Keratinocyte (primary cell): ENCODE measurements around the gene CSMD2. TPM values are rescaled to one million over a fixed set of nuclear protein-coding genes. Genes with fewer than 3 reads are reported as not detected.

Experiments used
- DNase-seq: peaks from one replicate; pipeline ENCODE4 v3.0.0-alpha.2; 2011; ENCODE audit warnings: low read depth, missing footprints, low spot score
- FAIRE-seq: peaks from 2 replicates; lab custom pipeline; 2011; peaks lifted over from hg19 to GRCh38; lab: Jason Lieb, UNC
- H2AFZ ChIP-seq: 2 replicates; pipeline ENCODE4 v1.6.0; 2012; ENCODE audit warnings: low read length, control low read depth, inconsistent platforms; ENCODE audit not compliant: control insufficient read depth
- H3K27ac ChIP-seq: 2 replicates; pipeline ENCODE4 v1.5.1; 2011; ENCODE audit warnings: low read length; ENCODE audit not compliant: control insufficient read depth, insufficient read depth
- H3K27me3 ChIP-seq: 3 replicates; pipeline ENCODE4 v1.6.0; 2011; ENCODE audit warnings: low read length; ENCODE audit not compliant: control insufficient read depth, insufficient read depth; ENCODE audit errors: extremely low read depth
- H3K36me3 ChIP-seq, 2 experiments: 2 replicates in 1 of 2; 3 replicates in 1 of 2; pipeline ENCODE4 v1.5.1; 2011; ENCODE audit warnings: low read length in 2 of 2, mild to moderate bottlenecking in 1 of 2; ENCODE audit not compliant: control insufficient read depth in 2 of 2, insufficient read depth in 2 of 2; ENCODE audit errors: extremely low read depth in 1 of 2
- H3K4me1 ChIP-seq: 3 replicates; pipeline ENCODE4 v1.5.1; 2011; ENCODE audit warnings: low read length; ENCODE audit not compliant: control insufficient read depth, insufficient read depth; ENCODE audit errors: extremely low read depth
- H3K4me2 ChIP-seq: 3 replicates; pipeline ENCODE4 v1.6.0; 2011; ENCODE audit warnings: low read depth, low read length; ENCODE audit not compliant: control insufficient read depth, insufficient read depth; ENCODE audit errors: extremely low read depth
- H3K4me3 ChIP-seq, 3 experiments: fragments of 200-600 bp in 1 of 3; sonication (generic) in 1 of 3; 2 replicates in 2 of 3; 3 replicates in 1 of 3; pipeline ENCODE4 v1.5.1; 2011 to 2016; ENCODE audit warnings: low read length in 3 of 3, mild to moderate bottlenecking in 3 of 3, control low read depth in 2 of 3, inconsistent platforms in 1 of 3, low read depth in 1 of 3, mixed read lengths in 1 of 3, mixed run types in 1 of 3, moderate library complexity in 1 of 3; ENCODE audit not compliant: control insufficient read depth in 2 of 3, insufficient read depth in 2 of 3; ENCODE audit errors: extremely low read depth in 1 of 3
- H3K79me2 ChIP-seq: 2 replicates; pipeline ENCODE4 v1.6.0; 2012; ENCODE audit warnings: low read length; ENCODE audit not compliant: control insufficient read depth, insufficient read depth
- H3K9ac ChIP-seq: 3 replicates; pipeline ENCODE4 v1.6.0; 2011; ENCODE audit warnings: low read length; ENCODE audit not compliant: control insufficient read depth, insufficient read depth; ENCODE audit errors: extremely low read depth
- H3K9me1 ChIP-seq: 3 replicates; pipeline ENCODE4 v1.6.0; 2011; ENCODE audit warnings: low read length; ENCODE audit not compliant: control insufficient read depth, insufficient read depth; ENCODE audit errors: extremely low read depth
- H3K9me3 ChIP-seq: 2 replicates; pipeline ENCODE4 v1.5.1; 2012; ENCODE audit warnings: low read depth, low read length; ENCODE audit not compliant: control insufficient read depth
- H4K20me1 ChIP-seq: 3 replicates; pipeline ENCODE4 v1.6.0; 2011; ENCODE audit warnings: low read length; ENCODE audit not compliant: control insufficient read depth, insufficient read depth; ENCODE audit errors: extremely low read depth
- CTCF ChIP-seq, 3 experiments: IDR thresholded peaks in 1 of 3; conservative IDR thresholded peaks in 1 of 3; optimal IDR thresholded peaks in 1 of 3; 2 replicates in 2 of 3; 3 replicates in 1 of 3; pipeline versions ENCODE3 to v1.5.1; 2011; ENCODE audit warnings: low read length in 3 of 3, mild to moderate bottlenecking in 3 of 3, moderate library complexity in 2 of 3, control low read depth in 1 of 3, inconsistent platforms in 1 of 3; ENCODE audit not compliant: insufficient read depth in 2 of 3; ENCODE audit errors: extremely low read depth in 1 of 3
- EZH2 ChIP-seq: IDR thresholded peaks from one replicate; pipeline ENCODE4 v1.6.1; 2012; ENCODE audit warnings: inconsistent platforms, mild to moderate bottlenecking, low read length, moderate library complexity
- dilution Hi-C: fragments of 300-500 bp; cut with MboI; formaldehyde crosslinking; loops from one replicate; pipeline ENCODE4 v1.7.0; 2020; ENCODE audit warnings: low sequenced_read_pairs; ENCODE audit not compliant: extremely low pct_ligation_motif_present
- polyA plus RNA-seq, 5 experiments: library from polyadenylated mRNA; depleted of rRNA in 3 of 5; stranded (reverse) in 3 of 5; stranded (forward) in 1 of 5; unstranded in 1 of 5; fragments of >200 nt; gene quantifications; 1 replicate in 1 of 5; 2 replicates in 3 of 5; 3 replicates in 1 of 5; pipeline versions ENCODE4 v1.2.1 to v1.2.3, GENCODE V29; 2011 to 2012; ENCODE audit warnings: missing spikeins in 2 of 5, low read depth in 1 of 5, low replicate concordance in 1 of 5

The CSMD2 gene
- polyA plus RNA-seq, 1 donor (not counting 4 experiments of a cell fraction or from before 2014, with no cell fraction given): 2.0 TPM

- Histone ChIP-seq H3K9ac (no peak overlapping the region), H3K4me2 (no peak overlapping the region), H2AFZ (no peak overlapping the region), H3K4me3 (no peak overlapping the region), H3K36me3 (no peaks in the 10 kb centered on the region), H4K20me1 (no peaks in the 10 kb centered on the region), H3K4me1 (peaks cover 4% of the 10 kb centered on the region), H3K9me1 (no peaks in the 10 kb centered on the region), H3K27ac (no peak overlapping the region), H3K79me2 (no peaks in the 10 kb centered on the region), H3K9me3 (no peaks in the 10 kb centered on the region), H3K27me3 (peaks cover 4% of the 10 kb centered on the region)
- TF ChIP-seq EZH2: no peak
- TF ChIP-seq CTCF (optimal IDR thresholded peaks at IDR 0.05 in 1 of 3, IDR thresholded peaks at IDR 0.05 in 1 of 3, conservative IDR thresholded peaks at IDR 0.05 in 1 of 3; ENCODE audit: extremely low read depth in 1 of 3, insufficient read depth in 2 of 3, low read length in 3 of 3): no peak
- dilution Hi-C loops: no loop called here
- FAIRE-seq (no peak), DNase-seq (no peak)
Measured at GRCh38 chr1:34192621-34193020, 27.6 kb upstream of the CSMD2 start.

- peaks cover 4% of the 10 kb centered on the region for H3K27me3 ChIP-seq
- no peak overlapping the region for H3K4me3 ChIP-seq
- no peaks in the 10 kb centered on the region for H3K9me1 ChIP-seq
- no peaks in the 10 kb centered on the region for H3K36me3 ChIP-seq
- TF ChIP-seq CTCF (optimal IDR thresholded peaks at IDR 0.05 in 1 of 3, IDR thresholded peaks at IDR 0.05 in 1 of 3, conservative IDR thresholded peaks at IDR 0.05 in 1 of 3; ENCODE audit: extremely low read depth in 1 of 3, insufficient read depth in 2 of 3, low read length in 3 of 3): no peak
- no peak for TF ChIP-seq EZH2
- H3K9ac ChIP-seq: no peak overlapping the region
- no peaks in the 10 kb centered on the region for H3K79me2 ChIP-seq
- no peaks in the 10 kb centered on the region for H3K4me1 ChIP-seq
- H4K20me1 ChIP-seq: no peaks in the 10 kb centered on the region
- DNase-seq (no peak), FAIRE-seq (no peak)
- no peak overlapping the region for H3K4me2 ChIP-seq
- H3K9me3 ChIP-seq: no peaks in the 10 kb centered on the region
- no peak overlapping the region for H2AFZ ChIP-seq
- H3K27ac ChIP-seq: no peak overlapping the region
- dilution Hi-C loops: no loop called here
Measured at GRCh38 chr1:34190692-34191091, 25.7 kb upstream of the CSMD2 start.
